Natural killer cell (primary cell): ENCODE results near the gene SERPIND1. TPM values are rescaled to one million over a fixed set of nuclear protein-coding genes. Genes with fewer than 3 reads are reported as not detected.
A peak's percentile ranks its signal among the peaks of the same experiment; 100 is the strongest.

Experiments used
- ATAC-seq, 3 donors: fragments of 150-1000 bp in 2 of 3; fragments of 200-7000 bp in 1 of 3; cut with Tn5 transposase; 1 replicate in 1 of 3; 2 replicates in 2 of 3; pipeline ENCODE4 v1.10.0; 2021; ENCODE audit warnings: mild to moderate bottlenecking in 2 of 3, moderate library complexity in 2 of 3
- DNase-seq, 2 donors: peaks; one replicate each; pipeline versions ENCODE4 v3.0.0 to v3.0.0-alpha.2; 2013 to 2021; ENCODE audit warnings: mixed read lengths in 1 of 2
- H3K27ac ChIP-seq: one replicate; pipeline ENCODE4 v1.5.1; 2013; ENCODE audit warnings: mild to moderate bottlenecking, low read length
- H3K27me3 ChIP-seq: one replicate; pipeline ENCODE4 v1.6.1; 2013; ENCODE audit warnings: low read length; ENCODE audit not compliant: control insufficient read depth, insufficient read depth
- H3K36me3 ChIP-seq: one replicate; pipeline ENCODE4 v1.6.1; 2013; ENCODE audit warnings: low read length; ENCODE audit not compliant: control insufficient read depth, insufficient read depth
- H3K4me1 ChIP-seq: one replicate; pipeline ENCODE4 v1.6.1; 2013; ENCODE audit warnings: low read length; ENCODE audit not compliant: control insufficient read depth, insufficient read depth
- H3K4me3 ChIP-seq: one replicate; pipeline ENCODE4 v1.5.1; 2013; ENCODE audit warnings: low read length
- H3K9me3 ChIP-seq: one replicate; pipeline ENCODE4 v1.6.1; 2013; ENCODE audit warnings: low read length; ENCODE audit not compliant: control insufficient read depth, insufficient read depth
- H3K27ac Mint-ChIP-seq, 2 donors: one replicate each; pipeline ENCODE4 v1.8.0; 2022; ENCODE audit warnings: mild to moderate bottlenecking in 2 of 2, mixed read lengths in 2 of 2, moderate library complexity in 1 of 2
- H3K27me3 Mint-ChIP-seq, 2 donors: one replicate each; pipeline ENCODE4 v1.8.0; 2022; ENCODE audit warnings: low read depth in 2 of 2, mixed read lengths in 2 of 2
- H3K36me3 Mint-ChIP-seq: one replicate; pipeline ENCODE4 v1.8.0; 2022; ENCODE audit warnings: mixed read lengths
- H3K4me1 Mint-ChIP-seq, 2 donors: one replicate each; pipeline ENCODE4 v1.8.0; 2022; ENCODE audit warnings: mixed read lengths in 2 of 2
- H3K4me3 Mint-ChIP-seq: one replicate; pipeline ENCODE4 v1.8.0; 2022; ENCODE audit warnings: mild to moderate bottlenecking, moderate library complexity, mixed read lengths
- H3K9me3 Mint-ChIP-seq, 2 donors: one replicate each; pipeline ENCODE4 v1.8.0; 2022; ENCODE audit warnings: mixed read lengths in 2 of 2
- WGBS: methylation state at CpG from one replicate; pipeline ENCODE4 v1.1.7; 2013; ENCODE audit warnings: missing lambda C conversion rate; ENCODE audit not compliant: insufficient coverage; 5-methylcytosine and 5-hydroxymethylcytosine counted together
- intact Hi-C: fragments of 100-400 bp; cut with micrococcal nuclease; formaldehyde crosslinking; loops from one replicate; pipeline ENCODE4 v1.14.2; 2022
- total RNA-seq, 4 donors: library from RNA; stranded (reverse); fragments of 120-200 nt in 1 of 4; gene quantifications; one replicate each; pipeline versions ENCODE4 v1.2.3 to v1.2.4, GENCODE V29; 2013 to 2022
- TF ChIP-seq, protein P1 (sequence below): fragments of 200-600 bp; IDR thresholded peaks from one replicate; pipeline ENCODE4 v1.8.0; 2022; ENCODE audit warnings: antibody characterized with exemption

The SERPIND1 gene
- total RNA-seq, 3 donors from 2014 or later (not counting 1 experiment from before 2014, with no cell fraction given), result 0.43 TPM; not detected in 2

DNA sequence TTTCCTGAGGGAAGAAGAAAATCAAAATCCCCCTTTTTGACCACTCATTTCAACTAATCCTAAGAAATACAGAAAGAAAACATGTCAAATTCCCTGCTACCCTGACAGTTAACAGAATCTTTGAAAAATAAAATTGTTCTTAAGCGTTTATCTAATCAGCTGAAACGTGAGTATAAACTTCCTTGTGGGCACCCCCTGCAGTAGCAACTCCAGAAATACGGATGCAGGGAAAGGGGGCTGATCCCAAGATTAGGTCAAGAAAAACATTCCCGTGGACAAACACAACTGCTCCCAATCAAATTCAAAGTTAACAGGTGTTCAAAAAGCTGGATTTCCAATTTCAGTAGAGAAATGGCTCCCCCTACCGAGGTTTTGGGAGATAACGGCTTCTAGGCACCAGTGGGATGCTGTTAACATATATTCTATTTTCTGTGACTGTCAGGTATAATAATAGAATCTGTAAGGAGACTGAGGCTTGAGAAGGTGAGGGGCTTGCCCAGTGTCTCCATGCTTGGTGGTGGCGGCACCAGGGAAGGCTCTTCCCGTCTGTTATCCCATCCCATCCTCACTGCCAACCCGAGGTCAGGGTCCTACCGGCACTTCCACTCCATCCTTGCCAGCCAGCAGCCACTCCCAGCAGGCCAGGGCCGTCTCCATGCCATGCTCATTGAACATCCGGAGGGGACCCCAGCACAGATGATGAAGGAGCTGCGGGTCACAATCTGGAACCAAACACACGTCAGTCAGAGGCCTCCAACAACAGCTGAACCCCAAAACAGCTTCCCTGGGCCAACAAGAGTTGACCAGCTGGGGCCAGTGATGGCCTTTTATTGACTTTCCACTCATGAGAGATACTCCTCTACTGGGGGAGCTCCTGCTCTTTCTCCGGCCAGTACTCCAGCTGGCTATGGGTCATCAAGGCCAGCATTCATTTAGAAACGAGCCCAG lies 32.0 kb upstream of the SERPIND1 start:
- no peak overlapping the region for H3K27ac ChIP-seq
- H3K27me3 ChIP-seq, result no peaks in the 10 kb centered on the region
- H3K4me3 ChIP-seq, result no peak overlapping the region
- DNase-seq, result peak in 1 of 2 donors; percentile 68
- H3K27ac Mint-ChIP-seq, result no peak overlapping the region
- peaks cover 55% of the 10 kb centered on the region for H3K36me3 ChIP-seq
- no peaks in the 10 kb centered on the region for H3K9me3 Mint-ChIP-seq
- intact Hi-C loops, result loop anchor here (2.0 to 5.0 kb wide), 2 partner anchors 135 to 325 kb away; no protein-coding TSS in a partner anchor
- no peaks in the 10 kb centered on the region for H3K27me3 Mint-ChIP-seq
- WGBS, result 82% methylated on average over 16 of the region's 16 CpGs
- TF ChIP-seq, protein P1, sequence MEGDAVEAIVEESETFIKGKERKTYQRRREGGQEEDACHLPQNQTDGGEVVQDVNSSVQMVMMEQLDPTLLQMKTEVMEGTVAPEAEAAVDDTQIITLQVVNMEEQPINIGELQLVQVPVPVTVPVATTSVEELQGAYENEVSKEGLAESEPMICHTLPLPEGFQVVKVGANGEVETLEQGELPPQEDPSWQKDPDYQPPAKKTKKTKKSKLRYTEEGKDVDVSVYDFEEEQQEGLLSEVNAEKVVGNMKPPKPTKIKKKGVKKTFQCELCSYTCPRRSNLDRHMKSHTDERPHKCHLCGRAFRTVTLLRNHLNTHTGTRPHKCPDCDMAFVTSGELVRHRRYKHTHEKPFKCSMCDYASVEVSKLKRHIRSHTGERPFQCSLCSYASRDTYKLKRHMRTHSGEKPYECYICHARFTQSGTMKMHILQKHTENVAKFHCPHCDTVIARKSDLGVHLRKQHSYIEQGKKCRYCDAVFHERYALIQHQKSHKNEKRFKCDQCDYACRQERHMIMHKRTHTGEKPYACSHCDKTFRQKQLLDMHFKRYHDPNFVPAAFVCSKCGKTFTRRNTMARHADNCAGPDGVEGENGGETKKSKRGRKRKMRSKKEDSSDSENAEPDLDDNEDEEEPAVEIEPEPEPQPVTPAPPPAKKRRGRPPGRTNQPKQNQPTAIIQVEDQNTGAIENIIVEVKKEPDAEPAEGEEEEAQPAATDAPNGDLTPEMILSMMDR, result peak; percentile 77
- no peaks in the 10 kb centered on the region for H3K4me1 ChIP-seq
- H3K36me3 Mint-ChIP-seq, result peaks cover 8% of the 10 kb centered on the region
- H3K9me3 ChIP-seq, result no peaks in the 10 kb centered on the region
- peaks cover 5 to 6% of the 10 kb centered on the region in 2 donors for H3K4me1 Mint-ChIP-seq
- ATAC-seq, result no peak
- no peak overlapping the region for H3K4me3 Mint-ChIP-seq

GRCh38 chr22:20742764-20743163 lies 31.1 kb upstream of the SERPIND1 start:
- TF ChIP-seq, protein P1, result no peak
- intact Hi-C loops, result loop anchor here (5.0 kb wide), 1 partner anchor 325 kb away; no protein-coding TSS in a partner anchor
- Mint-ChIP-seq H3K36me3 (peaks cover 8% of the 10 kb centered on the region), H3K9me3 (no peaks in the 10 kb centered on the region), H3K4me3 (no peak overlapping the region), H3K4me1 (peaks cover 5 to 6% of the 10 kb centered on the region in 2 donors), H3K27me3 (no peaks in the 10 kb centered on the region), H3K27ac (no peak overlapping the region)
- Histone ChIP-seq H3K4me1 (no peaks in the 10 kb centered on the region), H3K27ac (no peak overlapping the region), H3K27me3 (no peaks in the 10 kb centered on the region), H3K4me3 (no peak overlapping the region), H3K9me3 (no peaks in the 10 kb centered on the region), H3K36me3 (peaks cover 61% of the 10 kb centered on the region)
- DNase-seq, result no peak
- WGBS, result 55% methylated on average over 1 of the region's 2 CpGs
- ATAC-seq, result no peak

DNA sequence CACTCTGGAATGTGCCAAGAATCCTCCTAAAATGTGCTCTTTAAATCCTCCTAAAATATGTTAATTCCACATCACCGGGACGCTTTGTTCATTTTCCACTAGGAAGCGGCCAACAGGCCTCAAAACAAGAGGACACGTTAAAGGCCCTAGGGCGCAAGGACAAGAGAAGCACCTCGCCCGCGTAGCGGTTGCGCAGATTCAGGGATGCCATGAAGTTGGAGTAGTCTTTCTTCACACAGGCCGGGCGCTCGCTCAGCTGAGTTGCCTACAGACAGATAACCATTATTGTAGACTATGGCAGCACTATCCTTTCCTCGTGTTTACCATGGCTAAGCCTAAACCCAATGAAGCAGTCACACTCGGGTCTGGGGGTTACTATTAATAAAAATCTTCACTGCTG lies 29.5 kb upstream of the SERPIND1 start:
- Histone ChIP-seq H3K27me3 (no peaks in the 10 kb centered on the region), H3K36me3 (peaks cover 57% of the 10 kb centered on the region), H3K27ac (no peak overlapping the region), H3K4me3 (no peak overlapping the region), H3K9me3 (no peaks in the 10 kb centered on the region), H3K4me1 (peaks cover 3% of the 10 kb centered on the region)
- Mint-ChIP-seq H3K4me1 (no peaks in the 10 kb centered on the region), H3K27ac (no peak overlapping the region), H3K36me3 (peaks cover 8% of the 10 kb centered on the region), H3K27me3 (no peaks in the 10 kb centered on the region), H3K4me3 (no peak overlapping the region), H3K9me3 (no peaks in the 10 kb centered on the region)
- TF ChIP-seq, protein P1, result no peak
- ATAC-seq, result no peak
- WGBS, result 98% methylated on average over 15 of the region's 15 CpGs
- intact Hi-C loops, result loop anchor here (5.0 kb wide), 1 partner anchor 327 kb away; no protein-coding TSS in a partner anchor
- no peak for DNase-seq
